Epidermal melanocyte (primary cell): ENCODE measurements around the gene ITSN1.

Experiments used
- DNase-seq: peaks from one replicate; pipeline ENCODE4 v3.0.0; 2011; ENCODE audit warnings: low spot score; ENCODE audit not compliant: insufficient read length

Gene ITSN1

DNA sequence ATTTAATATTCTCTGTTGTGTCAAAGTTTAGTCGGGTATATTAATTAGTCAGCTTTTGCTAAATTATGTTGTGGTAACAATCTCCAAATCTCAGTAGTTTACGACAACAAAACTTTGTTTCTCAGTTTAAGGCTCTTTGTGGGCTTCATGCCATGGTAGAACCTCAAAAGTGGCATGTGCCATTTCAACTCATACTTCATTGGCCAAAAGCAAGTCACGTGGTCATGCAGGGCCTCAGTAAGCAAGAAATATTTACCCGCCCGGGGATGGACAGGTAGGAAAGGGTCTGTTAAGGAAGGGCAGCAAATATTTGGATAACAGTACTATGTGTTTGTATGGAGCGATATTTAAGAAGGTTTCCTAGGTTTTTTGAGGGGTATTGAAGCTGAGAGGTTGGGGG, 38.6 kb downstream of the ITSN1 start:
- no peak for DNase-seq

DNA sequence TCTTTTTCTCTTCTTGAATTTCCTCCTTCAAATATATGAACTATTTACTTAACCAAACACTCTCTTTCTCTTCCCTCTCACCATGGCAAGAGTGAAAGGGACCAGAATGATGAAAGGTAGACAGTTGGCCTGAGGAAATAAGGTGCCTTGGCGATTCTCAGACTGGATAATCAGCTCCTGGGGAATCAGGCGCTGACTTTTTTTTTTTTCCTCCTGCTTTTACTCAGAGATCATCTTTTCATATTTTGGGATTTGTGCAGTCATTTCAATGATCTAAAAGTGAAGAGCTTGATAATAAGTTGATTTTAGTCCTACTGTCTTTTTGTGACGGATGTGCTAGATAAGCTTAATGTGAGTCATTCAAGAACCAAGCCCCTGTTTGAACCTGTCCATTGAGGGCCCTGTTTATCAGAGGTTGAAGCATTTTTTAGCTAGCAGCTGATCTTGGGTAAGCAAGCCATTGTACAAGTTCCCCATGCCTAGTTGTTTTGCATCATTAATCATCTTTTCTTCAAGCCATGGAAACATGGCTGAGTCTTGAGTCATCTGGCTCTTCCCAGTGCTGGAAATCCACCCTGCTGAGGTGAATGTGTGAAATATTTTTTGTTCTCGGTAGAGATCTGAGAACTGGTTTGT, 40.8 kb downstream of the ITSN1 start:
- no peak for DNase-seq

DNA sequence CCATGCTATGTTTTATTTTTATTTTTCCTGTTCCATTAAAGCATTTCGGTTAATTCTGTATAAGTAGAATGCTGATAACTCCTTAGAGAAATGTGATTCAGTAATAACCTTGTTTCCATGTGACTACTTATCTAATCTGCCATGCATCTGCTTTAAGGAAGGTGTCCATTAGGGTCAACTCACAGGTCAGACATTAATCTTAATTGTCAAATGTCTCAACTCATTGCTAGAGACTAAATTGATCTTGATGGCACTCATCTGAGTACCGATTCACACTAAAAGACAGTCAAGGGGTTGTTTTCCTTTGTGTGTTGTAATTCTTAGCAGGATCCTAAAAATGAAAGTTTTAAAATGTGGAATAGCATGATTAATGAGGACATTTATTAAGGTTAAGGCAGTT, 41.8 kb downstream of the ITSN1 start:
- no peak for DNase-seq

DNA sequence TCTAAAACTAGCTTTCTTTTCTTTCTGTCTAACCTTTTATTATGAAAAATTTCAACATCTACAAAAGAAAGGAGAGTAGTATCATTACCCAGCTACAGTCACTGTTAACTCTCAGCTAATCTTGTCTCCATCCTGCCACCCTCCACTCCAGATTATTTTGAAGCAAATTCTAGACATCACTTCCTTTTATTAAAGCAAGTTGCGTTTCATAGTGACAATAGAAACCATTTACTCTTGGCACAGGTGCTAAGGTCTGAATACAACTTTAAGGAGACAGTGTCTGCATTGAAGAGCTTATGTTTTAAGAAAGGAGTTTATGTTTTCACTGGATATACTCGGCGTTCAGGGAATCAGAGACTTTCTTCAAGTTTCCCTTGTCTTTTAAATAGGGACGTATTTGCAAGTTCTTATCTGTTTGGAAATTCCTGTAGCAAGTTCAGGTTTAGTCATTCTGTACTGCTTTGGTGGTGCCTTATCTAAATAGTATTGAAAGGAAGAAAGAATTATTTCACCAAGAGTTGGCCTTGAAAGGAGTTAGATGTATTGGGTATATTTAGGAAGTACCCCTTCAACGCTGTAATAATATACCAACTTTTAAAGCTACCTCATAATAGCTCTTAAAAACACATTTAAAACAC, 42.7 kb downstream of the ITSN1 start:
- DNase-seq, result no peak

DNA sequence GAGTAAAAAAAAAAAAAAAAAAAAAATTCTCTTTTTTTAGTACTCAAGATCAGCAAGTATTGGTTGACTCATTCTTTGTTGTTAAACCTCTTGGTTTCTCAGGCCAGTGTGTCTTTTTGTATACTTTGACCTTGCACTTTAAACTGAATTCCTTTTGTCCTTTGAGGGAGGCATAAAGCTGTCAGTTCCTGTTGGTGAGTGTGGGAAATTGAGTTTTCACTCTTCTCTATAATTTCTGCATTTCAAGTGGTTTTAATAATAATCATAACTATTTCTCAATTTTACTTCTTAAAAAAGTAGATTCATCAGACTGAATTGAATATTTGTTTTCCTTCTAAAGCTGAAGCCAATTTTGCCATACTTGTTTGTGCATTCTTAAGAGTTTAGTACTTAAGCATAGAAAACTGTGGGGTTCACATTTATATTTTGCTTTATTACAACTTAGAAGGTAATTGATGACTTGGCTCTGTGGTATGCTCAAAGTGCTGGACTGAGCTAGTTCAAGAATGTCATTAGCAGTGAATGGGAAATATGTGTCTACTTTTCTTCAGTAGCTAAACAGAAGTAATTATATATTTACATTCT, 43.4 kb downstream of the ITSN1 start:
- DNase-seq, result no peak

DNA sequence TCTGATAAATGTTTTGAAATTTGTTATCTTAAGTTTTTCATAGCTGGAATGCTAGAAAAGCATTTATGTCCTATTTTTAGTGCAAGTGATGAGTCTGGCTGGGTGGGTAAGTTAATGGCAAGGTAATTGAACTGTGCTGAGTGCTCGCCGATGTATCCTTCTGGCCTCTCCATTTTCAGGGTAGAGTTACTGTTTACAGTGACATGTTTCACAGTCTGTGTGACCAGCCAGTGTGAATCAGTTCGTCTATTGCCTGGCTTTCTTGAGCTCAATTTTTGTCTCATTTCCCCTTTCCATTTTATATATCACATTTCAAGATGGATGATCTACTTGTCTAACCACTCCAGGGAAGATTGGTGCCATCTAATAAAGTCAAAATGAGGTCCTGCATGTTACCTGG, 44.1 kb downstream of the ITSN1 start:
- DNase-seq, result no peak

DNA sequence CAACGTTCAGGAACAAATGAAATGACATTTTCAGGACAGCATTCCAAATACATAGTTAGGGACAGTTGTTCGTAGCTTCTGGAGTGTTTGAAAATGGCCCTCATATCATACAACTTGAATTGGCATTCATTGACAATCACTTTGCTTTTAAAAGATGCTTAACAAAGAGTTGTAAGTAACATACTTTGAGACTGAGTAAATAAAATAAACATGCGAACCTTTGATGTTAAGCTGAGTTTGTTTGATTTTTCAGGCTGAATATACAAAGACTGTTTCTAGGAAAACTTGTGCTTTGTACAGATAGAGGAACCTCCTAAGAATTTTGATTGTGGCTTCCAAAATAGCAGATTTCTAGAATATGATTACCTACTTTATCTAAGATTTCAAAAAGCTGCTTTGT, 45.3 kb downstream of the ITSN1 start:
- DNase-seq, result no peak

DNA sequence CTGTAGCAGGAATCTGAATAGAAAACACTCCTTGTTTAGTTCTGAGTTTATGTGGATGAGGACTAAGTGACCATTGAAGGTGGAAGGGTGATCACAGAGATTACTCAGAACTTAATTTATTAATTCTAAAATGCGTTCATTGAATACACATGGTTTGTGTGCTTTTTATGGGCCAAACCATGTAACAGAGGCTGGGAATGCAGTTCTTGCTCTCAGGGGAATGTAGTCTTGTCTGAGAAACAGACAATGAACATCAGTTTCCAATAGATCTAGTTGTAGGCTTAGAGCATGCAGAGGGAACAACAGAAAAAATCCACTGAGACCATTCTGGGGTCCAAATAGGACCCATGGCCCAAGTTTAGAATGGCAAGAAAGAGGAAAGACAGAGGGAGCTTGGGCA, 46.1 kb downstream of the ITSN1 start:
- DNase-seq, result no peak

DNA sequence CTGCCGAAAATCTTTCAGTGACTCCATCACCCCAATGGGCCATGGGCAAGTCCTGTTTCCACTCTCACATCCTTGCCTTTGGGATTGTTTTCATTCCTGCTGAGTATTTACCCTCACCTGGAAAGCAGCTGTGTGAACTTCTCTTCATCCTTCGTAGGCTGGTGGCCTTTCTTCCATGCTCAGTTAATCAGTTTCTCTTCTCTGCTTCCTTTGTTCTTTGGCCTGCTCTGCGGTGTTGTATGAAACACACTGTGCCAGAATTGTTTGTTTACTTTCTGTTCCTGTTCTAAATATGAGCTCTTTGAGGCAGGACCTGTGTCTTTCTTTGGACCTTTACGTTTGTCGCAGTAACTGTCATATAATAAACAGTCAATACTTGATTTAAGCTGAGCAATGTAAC, 48.6 kb downstream of the ITSN1 start:
- no peak for DNase-seq

DNA sequence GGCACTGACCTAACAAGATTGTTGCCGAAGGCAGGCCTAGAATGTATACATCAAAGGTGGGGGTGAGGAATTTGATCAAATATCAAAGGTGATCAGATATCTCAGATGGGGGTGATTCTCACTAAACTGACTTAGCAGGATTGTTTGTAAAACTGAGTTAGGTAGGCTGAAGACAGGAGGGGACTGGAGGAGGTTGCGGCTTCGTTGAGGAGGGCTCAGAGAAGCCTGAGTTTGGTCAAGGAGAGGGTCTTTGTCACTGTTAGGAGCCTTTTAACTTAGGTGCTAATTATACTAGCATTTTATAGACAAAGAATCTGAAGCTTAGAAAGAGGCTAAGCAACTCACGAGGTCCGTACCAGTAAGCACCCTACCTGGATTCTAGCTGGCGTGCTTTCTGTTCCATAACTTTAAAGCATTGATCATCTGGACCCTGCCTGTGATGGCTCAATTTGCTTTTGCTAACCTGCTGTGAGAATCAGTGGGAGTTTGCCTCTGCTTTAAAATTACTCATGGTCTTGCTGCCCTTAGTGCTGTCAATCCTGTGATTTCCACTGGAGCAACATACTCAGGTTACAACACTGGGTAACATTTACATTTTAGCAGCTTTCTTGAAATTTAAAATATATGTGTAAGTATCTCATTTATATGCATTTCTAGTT, 49.8 kb downstream of the ITSN1 start:
- no peak for DNase-seq

DNA sequence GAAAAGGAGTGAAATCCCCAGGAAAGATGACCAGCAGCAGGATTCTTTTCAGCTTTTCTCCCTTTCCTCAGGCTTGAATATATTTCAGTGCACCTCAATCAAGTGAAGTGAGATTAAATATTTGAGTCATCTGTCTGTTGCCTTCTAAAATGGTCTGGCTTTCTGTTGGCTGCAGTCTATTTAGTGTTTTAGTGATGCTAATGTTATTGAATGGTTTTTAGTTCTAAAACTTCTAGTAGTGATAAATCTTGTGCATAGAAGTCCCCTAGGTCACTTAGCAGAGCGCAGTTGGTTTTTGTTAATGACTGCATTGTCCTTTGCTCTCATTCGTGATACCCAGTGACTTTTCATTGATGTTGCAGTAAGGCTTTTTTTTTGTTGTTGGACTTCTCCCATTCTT, 53.5 kb downstream of the ITSN1 start:
- no peak for DNase-seq

DNA sequence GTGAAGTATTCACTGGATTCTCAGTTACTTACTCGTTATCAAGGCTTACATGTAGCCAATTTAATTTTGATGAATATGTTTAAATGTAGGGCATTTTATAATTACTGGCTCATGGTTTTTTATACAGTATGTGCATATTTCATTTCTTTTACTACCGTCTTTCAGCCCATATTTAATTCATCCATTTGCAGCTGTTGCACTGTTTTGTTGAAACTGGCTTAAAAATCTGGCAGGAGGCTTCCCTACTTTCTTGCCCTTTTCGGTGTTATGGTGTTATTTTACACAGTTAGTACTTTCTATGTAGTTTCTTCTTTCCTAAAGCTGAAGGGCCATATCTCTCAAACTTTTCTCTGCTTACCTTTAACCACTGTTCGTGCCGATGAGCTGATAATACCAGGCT, 54.2 kb downstream of the ITSN1 start:
- no peak for DNase-seq

DNA sequence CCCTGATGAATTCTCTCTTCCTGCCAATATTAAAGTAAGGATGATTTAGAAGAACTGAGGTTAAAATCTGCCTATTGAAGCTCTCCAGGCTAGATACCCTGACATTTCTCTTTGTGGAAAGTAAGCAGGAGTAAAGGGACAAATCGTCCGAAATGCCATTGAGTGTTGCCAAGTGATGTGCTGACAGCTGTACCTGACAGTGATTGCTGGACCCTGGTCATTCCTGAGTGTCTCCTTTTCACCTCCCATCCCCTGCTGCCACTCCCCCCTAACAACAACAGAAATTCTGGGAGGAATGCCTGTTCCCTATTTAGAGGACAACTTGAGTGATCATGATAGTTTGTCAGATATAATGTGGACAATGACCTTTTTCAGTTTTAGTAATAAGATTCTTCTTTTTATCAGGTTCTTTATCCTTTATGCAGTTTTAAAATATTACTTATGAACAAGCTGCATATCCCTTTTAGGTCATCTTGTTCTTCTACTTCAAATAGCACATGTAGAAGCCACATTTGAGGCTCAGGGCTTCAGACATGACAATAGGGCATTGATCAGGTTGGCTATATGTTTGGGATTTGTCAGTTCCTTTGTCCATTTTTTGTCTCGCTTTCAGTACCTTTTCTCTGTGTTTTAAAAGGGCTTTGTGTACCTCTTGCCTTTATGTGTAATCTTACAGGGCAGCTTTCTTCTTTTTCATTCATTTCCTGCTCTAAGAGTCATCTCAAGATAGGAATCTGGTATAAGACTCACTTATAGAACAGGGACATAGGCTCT, 56.0 kb downstream of the ITSN1 start:
- DNase-seq, result no peak

DNA sequence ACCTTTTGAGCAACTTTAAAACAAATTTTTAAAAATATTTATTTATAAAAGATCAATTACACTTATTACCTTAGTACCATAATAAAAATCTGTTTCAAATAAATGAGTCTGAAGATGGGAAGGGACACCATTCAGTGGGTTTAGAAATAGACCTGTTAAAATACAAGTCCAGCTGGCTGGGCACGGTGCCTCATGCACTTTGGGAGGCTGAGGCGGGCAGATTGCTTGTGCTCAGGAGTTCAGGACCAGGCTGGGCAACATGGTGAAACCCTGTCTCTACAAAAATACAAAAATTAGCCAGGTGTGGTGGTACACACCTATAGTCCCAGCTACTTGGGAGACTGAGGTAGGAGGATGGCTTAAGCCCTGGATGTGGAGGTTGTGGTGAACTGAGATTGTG, 57.0 kb downstream of the ITSN1 start:
- DNase-seq, result no peak

DNA sequence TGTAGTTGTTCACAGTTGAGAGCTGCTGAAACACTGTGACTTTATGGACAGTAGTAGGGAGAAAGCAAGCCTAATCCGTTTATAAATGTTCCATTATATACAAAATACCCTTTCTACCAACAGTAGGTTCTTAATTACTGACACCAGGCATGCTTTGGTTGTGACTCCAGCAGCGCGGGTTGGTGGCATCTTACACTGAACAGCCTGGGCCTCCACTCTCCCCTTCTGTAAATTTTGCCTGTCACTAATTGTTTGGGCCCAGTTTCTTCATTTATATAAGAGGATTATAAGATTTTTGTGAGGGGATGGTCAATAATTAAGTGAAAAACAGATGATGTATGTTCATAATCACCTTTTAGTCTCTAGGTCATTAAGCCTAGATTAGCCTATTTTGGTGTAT, 58.2 kb downstream of the ITSN1 start:
- no peak for DNase-seq

DNA sequence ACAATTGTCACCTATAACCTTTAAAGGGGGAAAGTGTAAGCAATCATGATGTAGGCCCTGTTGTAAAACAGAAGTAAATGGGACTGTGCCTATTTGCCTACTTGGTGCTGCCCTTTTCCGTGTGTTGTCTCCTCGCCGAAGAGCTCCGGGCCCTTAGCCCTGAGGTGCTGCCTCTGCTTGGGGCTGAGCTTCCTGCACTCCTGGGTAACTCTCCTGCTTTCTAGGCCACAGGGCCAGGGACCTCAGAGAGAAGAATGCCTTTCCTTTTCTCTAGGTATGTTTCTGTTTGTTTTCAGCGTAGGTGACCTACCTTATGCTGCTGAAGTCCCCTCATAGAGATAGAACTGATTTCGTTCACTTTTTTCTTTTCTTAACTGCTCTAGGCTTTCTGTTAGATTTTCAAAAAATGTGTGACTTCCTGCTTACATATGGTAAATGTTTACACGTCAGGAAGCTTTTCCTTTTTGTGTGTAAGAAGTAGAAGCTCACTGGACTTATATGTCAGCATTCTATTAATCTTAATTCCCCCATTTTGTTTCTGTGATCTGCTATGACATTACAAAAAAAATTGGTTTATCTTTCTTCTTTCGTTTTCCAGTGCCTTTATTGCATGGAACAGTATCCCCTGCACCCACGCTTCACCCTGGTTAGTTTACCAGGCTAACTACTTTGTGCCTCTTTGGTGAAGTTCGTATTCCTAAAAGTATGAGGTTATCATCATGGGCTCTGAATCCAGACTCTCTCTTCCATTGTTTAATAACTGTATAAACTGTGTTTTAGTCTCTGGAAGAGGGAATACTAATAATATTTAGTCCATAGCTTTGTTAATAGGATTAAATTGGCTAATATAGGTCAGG, 61.7 kb downstream of the ITSN1 start:
- DNase-seq, result no peak

DNA sequence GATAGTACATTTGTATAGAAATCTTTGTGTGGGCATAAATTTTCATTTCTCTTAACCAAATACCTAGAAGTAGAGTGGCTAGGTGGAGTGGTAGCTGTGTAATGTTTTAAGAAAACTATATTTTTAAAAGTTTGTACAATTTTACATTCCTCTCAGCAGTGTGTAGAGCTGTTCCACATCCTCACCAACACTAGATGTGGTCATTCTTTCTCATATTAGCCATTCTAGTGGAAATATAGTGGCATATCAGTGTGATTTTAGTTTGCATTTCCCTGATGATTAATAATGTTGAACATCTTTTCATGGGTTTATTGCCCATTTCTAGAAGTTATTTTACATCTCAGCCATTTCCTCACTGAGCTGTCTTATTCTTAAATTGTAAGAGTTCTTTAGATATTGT, 65.5 kb downstream of the ITSN1 start:
- DNase-seq, result no peak

DNA sequence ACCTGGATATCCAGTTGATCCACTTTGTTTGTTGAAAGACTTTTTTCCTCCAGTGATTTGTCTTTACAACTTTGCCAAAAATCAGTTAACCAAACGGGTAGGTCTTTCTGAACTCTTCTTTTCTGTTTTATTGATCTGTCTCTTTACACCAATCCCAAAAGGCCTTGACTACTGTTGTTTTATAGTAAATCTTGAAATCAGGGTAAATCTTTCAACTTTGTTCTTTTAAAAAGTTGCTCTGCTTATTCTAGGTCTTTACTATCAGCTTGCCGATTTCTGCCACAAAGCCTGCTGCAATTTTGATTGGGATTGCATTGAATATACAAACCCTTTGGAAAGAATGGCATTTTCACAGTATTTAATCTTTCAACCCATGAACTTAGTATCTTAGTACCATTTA, 66.6 kb downstream of the ITSN1 start:
- DNase-seq, result no peak

DNA sequence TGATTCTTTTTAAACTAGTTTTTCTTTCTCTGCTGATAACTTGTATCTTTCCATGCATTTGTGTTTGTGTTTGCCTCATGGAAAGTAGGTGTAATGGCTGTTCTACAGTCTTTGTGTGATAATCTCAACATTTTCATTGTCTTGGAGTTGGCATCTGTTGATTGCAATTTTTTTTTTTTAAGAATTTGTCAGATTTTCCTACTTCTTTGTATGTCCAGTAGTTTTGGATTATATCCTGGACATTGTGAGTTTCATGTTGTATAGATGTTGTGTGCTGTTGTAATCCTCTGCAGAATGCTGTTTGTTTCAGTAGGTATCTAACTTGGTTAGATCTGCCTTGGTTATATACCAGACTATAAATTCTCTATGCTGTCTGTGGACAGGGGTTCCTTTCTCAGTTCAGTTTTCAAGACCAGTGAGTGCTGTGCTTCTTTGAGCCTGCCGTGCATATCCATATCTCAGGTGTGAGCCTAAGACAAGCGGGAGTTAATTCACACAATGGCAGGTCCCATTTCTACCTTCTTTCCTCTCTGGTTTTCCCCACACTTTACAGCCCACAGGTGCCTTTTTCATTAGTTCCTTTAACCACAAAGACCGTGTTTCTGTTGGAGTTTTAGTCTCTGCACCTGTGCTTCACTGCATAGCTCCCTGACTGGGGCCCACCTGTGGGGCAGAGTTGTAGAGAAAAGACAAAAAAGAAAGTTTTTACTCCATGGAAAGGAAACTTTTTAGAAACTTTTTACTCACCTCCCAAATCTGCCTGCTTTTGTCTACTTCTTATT, 69.9 kb downstream of the ITSN1 start:
- DNase-seq, result no peak

DNA sequence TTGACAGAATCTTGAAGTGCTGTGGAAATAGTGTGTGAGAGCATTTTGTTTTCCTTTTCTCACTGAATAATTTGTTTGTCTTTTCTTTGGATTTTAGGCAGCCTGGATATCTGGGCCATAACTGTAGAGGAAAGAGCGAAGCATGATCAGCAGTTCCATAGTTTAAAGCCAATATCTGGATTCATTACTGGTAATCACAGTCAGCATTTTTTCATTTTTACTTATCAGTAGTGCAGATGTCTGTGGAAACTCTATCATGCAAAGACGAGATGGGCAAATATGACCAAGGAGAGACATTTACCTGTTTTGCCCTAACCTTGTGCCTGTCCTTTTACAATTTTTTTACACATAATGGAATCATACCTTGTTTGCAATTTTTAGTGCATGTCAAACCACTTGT, 78.8 kb downstream of the ITSN1 start:
- no peak for DNase-seq
